ENCODE results near the gene MST1R. TPM values are rescaled to one million over a fixed set of nuclear protein-coding genes. Genes with fewer than 3 reads are reported as not detected.

The MST1R gene
- total RNA-seq, 4 donors from 2014 or later, result 29.7 to 62.5 (median 48.8) TPM

GRCh38 chr3:49886922-49887265 is 16.8 kb downstream of the MST1R start:
- DNase-seq (ENCODE audit: low spot score in 2 of 2), result no peak
- TF ChIP-seq CTCF (IDR thresholded peaks at IDR 0.05) (no peak), POLR2A (IDR thresholded peaks at IDR 0.05) (no peak)
- intact Hi-C loops (cut with DNase I; ENCODE audit: low total_unique reads), result no loop called here
- no peak overlapping the region for H3K4me3 ChIP-seq (ENCODE audit: low read depth, poor library complexity, severe bottlenecking)

- no peak for TF ChIP-seq POLR2A (IDR thresholded peaks at IDR 0.05)
- TF ChIP-seq CTCF (IDR thresholded peaks at IDR 0.05), result no peak
- H3K4me3 ChIP-seq (ENCODE audit: low read depth, poor library complexity, severe bottlenecking), result no peak overlapping the region
- DNase-seq (ENCODE audit: low spot score in 2 of 2), result no peak
- intact Hi-C loops (cut with DNase I; ENCODE audit: low total_unique reads), result no loop called here
- WGBS, 2 donors, result 88 to 92% methylated on average over 4 of the region's 4 CpGs
These were observed 19.7 kb downstream of the MST1R start for GRCh38 chr3:49883998-49884397.

GRCh38 chr3:49882166-49882565 is 21.5 kb downstream of the MST1R start:
- TF ChIP-seq CTCF (IDR thresholded peaks at IDR 0.05) (no peak), POLR2A (IDR thresholded peaks at IDR 0.05) (no peak)
- 38 to 39% methylated on average over 6 of the region's 6 CpGs for WGBS, 2 donors
- no peak for DNase-seq (ENCODE audit: low spot score in 2 of 2)
- no peak overlapping the region for H3K4me3 ChIP-seq (ENCODE audit: low read depth, poor library complexity, severe bottlenecking)
- intact Hi-C loops (cut with DNase I; ENCODE audit: low total_unique reads), result no loop called here

- no peak overlapping the region for H3K4me3 ChIP-seq (ENCODE audit: low read depth, poor library complexity, severe bottlenecking)
- intact Hi-C loops (cut with DNase I; ENCODE audit: low total_unique reads), result no loop called here
- DNase-seq (ENCODE audit: low spot score in 2 of 2), result no peak
- 33 to 39% methylated on average over 6 of the region's 6 CpGs for WGBS, 2 donors
- TF ChIP-seq POLR2A (IDR thresholded peaks at IDR 0.05), result no peak
- no peak for TF ChIP-seq CTCF (IDR thresholded peaks at IDR 0.05)
These were observed 22.9 kb downstream of the MST1R start for GRCh38 chr3:49880581-49881315.

- no peak for TF ChIP-seq CTCF (IDR thresholded peaks at IDR 0.05)
- TF ChIP-seq POLR2A (IDR thresholded peaks at IDR 0.05), result no peak
- WGBS, 2 donors, result 77 to 91% methylated on average over 2 of the region's 2 CpGs
- H3K4me3 ChIP-seq (ENCODE audit: low read depth, poor library complexity, severe bottlenecking), result no peak overlapping the region
- intact Hi-C loops (cut with DNase I; ENCODE audit: low total_unique reads), result no loop called here
- DNase-seq (ENCODE audit: low spot score in 2 of 2), result no peak
These were observed 24.0 kb downstream of the MST1R start for GRCh38 chr3:49879721-49880120.

GRCh38 chr3:49878686-49879085 is 25.0 kb downstream of the MST1R start:
- TF ChIP-seq CTCF (IDR thresholded peaks at IDR 0.05), result no peak
- TF ChIP-seq POLR2A (IDR thresholded peaks at IDR 0.05), result no peak
- DNase-seq (ENCODE audit: low spot score in 2 of 2), result no peak
- intact Hi-C loops (cut with DNase I; ENCODE audit: low total_unique reads), result no loop called here
- H3K4me3 ChIP-seq (ENCODE audit: low read depth, poor library complexity, severe bottlenecking), result no peak overlapping the region

Data from lower leg skin (tissue), 4 donors.